SW 1271 (cell line): ENCODE measurements around the gene ZNF148.
A peak's percentile ranks its signal among the peaks of the same experiment; 100 is the strongest.
"Not testable (repeated sequence)": the region's sequence is repeated elsewhere in the genome, so short reads cannot be mapped to it uniquely, and the experiment has no call there.

Experiments used
- DNase-seq, 2 experiments: peaks; one replicate each; lab custom pipeline; 2025; lab: John Stamatoyannopoulos, UW

ZNF148 gene, protein sequence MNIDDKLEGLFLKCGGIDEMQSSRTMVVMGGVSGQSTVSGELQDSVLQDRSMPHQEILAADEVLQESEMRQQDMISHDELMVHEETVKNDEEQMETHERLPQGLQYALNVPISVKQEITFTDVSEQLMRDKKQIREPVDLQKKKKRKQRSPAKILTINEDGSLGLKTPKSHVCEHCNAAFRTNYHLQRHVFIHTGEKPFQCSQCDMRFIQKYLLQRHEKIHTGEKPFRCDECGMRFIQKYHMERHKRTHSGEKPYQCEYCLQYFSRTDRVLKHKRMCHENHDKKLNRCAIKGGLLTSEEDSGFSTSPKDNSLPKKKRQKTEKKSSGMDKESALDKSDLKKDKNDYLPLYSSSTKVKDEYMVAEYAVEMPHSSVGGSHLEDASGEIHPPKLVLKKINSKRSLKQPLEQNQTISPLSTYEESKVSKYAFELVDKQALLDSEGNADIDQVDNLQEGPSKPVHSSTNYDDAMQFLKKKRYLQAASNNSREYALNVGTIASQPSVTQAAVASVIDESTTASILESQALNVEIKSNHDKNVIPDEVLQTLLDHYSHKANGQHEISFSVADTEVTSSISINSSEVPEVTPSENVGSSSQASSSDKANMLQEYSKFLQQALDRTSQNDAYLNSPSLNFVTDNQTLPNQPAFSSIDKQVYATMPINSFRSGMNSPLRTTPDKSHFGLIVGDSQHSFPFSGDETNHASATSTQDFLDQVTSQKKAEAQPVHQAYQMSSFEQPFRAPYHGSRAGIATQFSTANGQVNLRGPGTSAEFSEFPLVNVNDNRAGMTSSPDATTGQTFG

DNA sequence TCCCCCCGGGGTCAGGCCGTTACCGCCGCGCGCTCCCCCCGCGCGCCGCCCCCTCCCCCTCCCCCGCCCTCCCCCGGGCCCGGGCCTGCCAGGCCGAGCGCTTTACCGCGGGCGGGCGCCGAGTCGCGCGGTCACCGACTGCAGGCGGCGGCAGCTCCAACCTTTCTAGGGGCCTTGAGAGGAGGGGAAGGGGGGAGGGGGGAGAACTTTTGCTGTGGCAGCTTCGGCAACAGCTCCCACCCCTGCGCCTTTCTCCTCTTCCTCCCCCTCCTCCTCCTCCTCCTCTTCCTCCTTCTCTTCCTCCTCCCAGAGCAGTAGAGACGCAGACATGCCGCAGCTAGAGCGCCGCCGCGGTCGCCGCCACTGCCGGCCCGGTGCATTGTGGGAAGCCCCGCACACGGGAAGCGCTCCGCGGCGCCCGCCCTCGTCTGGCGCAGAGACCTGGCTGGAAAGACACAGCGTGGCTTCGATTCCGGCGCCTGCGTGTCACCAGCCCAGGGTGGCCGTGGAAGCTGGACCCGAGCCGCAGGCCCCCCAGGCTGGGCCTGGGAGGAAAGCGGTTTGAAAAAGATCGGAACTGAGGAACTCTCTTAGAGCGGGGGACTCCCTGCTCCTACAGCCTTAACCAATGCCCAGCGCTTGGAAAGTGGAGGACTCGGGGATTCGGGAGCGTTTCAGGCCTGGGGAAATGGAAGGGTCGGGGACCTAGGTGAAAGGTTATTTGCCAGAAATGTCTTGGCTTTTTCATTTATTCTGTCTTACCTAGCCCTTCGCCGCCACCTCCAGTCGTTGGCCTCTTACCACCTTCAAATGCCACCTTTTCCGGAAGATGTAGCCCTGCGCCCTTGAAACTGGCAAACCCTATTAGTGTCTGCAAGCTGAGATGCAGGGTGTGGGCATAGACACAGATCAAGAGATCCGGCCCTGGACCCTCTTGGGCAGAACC is at the start of gene ZNF148:
TSS of gene ZNF148 (minus strand) at position 330 of the 946 bp plus-strand sequence. CDS start 61,685 bp downstream, outside the sequence.
- peak; percentile 59 to 80 for DNase-seq

DNA sequence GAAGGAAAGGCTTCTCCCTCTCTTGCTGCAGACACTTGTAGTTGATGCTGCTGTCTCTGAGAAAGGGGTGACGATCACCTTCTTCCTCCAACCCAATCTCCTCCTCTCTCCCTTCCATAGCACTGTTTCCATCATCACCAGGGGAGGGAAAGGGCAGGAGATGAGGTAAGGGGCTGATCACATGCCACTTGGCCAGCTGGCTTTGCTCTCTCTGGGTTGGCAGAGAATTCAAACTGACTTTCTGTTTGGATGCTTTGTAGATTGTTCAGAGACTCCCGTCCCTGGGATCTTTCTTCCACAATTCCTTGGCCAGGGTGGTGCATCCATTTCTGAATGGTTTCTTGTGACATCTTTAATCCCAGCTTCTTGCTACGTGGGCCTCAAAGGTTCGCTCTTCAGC is 43.2 kb upstream of the ZNF148 start:
- no peak for DNase-seq

DNA sequence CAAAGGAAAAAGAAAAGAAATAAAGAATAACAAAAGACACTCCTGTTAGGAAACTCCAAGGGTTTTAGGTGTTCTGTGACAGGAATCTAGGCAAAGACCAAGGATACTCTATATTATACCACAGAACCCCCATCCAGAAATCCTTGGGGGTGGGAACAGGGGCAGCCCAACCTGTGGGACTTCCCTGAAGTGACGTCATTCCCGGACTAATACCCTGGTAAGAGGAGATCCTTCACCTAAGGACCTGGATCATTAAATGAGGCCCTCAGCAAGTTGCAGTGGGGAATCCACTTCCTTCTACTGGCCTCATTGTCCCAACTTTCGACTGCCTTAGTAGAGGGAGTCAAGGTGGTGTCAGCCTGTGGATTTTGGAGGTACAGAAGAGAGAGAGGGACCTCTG is 41.1 kb upstream of the ZNF148 start:
- no peak for DNase-seq

DNA sequence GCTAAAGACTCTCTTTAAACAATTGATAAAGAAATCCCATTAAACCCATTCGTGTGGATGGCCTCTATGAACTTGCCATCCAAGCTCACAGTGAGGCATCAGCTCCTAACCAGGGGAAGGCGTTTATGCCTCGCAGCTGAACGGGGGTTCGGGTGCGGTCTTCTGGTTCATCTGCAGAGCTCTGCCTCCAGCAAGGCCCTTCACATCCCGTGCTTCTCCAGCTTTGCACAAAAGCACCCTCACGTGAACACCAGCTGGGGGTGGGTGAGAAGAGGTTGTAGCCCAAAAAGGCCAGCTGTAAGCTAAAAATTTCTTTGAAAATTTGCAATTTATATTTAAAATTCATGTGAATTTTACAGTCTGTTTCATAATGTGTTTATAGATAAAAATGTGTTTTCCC is 39.5 kb upstream of the ZNF148 start:
- no peak for DNase-seq

DNA sequence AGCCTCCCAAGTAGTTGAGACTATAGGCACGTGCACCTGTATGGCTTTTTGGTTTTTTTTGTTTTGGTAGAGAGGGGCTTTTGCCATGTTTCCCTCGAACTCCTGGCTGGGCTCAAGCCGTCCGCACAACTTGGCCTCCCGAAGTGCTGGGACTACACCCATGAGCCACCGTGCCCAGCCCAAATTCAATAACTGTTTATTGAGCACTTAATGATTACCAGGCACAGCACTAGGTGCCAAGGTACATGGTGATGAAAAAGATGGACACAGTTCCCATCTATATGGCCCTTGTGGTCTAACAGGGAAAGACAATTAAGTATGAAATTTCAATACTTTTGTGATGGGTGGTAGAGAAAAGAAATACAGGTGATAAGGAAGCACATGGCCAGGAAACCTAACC is 35.8 kb upstream of the ZNF148 start:
- DNase-seq: no peak

DNA sequence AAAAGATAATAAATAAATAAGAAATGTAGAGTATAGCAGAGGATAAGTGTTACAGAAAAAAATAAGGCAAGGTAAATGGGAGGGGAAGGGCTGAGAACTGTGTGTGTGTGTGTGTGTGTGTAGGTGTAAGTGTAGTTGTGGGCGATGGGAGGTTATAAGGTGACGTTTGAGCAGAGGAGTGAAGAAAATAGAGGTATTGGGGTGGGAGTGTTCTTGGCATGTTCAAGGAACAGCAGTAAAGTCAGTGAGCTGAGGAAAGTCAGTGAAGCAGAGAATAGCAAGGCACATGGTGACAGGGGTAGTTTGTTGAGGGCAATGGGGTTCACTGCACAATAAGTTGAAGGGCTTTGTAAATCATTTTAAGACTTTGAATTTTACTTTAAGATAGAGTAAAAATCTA is 30.9 kb upstream of the ZNF148 start:
- no peak for DNase-seq

DNA sequence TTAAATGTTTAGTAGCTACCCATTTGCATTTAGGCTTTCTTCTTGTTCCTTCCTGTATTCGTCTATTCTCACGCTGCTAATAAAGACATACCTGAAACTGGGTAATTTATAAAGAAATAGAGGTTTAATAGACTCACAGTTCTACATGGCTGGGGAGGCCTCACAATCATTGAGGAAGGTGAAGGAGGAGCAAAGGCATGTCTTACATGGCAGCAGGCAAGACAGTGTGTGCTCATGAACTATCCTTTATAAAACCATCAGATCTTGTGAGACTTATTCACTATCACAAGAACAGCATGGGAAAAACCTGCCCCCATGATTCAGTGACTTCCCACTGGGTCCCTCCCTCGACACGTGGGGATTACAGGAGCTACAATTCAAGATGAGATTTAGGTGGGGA is 30.4 kb upstream of the ZNF148 start:
- DNase-seq: not testable (repeated sequence)

DNA sequence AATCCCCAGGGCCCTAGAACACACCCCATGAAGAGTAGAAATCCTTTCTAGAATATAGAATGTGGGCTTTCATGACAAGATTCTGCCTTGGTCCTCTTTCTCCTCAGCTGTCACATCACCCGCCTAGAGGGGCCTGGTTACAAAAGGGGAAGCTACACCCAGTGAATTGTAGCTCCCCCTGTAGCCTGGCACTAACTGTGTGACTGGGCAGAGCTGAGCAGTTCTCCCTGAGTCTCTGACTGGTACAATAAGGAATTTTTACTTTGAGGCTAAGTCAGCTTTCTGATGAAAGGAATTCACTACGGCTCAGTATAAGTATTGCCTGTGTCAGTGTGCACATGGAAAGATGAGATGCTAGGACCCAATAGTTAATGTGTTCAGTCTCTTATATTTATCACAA is 28.7 kb upstream of the ZNF148 start:
- DNase-seq: no peak

DNA sequence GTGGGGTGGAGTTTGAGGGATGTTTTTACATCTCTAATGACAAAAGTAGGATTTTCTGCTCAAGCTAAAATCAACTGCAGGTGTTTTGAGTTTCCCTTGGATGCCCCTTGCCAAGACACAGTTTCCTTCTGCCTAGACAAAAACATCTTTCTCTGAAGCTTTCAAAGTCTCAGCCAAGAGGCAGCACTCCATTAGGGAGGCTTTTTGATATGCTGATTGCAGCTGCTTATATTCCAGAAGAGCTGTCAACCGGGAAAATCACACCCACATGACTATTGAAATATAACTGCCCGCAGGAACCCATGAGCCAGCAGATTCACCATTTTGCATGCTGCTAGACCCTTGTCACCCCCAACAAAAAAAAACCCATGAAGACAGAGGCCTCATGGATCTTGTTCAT is 27.5 kb upstream of the ZNF148 start:
- DNase-seq: no peak

DNA sequence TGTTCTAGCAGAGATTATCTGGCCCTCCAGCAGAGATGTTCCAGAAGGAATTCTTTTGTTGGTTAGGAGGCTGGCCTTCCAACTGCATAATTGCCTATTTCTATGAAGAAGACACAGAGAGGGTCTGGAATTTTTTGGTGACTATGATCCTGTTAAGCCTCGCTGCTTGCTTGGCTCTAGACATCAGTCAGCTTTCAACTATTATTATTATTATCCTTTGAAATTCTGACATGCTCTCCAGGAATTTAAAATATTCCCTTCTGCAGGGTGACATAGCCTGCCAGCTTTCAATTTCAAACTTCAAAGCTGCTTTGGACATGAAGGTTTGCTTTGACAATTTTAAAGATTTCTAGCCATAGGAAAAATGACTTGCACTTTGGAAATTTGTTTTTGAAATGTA is 26.3 kb upstream of the ZNF148 start:
- DNase-seq: no peak

DNA sequence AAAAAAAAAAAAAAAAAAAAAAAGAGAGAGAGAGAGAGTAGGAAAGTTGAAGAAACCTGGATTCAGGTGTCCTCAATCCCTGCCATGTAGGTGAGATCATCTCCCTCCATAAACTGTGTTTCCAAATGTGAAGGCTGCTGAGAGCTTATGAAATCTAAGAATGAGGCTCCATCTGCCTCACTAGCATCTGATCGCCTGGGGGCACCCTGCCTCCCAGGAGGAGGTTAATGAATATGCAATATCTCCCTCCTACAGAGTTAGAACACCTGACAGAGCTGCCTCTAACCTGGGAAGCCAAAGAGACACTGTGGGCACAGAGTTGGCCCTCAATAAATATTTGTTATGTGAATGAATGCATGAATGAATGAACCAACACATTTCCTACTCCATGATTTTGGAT is 23.8 kb upstream of the ZNF148 start:
- DNase-seq: no peak

DNA sequence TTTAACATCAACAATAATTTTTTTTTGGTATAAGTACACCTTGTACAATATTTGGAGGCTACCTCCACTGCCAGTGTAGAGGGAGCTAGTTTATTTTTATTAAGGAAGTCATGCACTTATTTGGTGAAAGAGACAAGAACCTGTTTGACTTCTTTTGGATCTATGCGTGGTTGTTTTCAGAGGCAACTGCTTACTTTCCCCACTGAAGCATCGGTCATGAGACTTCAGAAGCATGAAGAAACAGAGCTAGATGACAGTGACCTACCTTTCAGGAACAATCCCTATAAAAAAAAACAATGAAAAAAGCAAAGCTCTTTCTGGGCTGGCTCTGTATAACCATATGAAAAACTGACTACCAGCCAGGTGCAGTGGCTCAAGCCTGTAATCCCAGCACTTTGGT is 20.0 kb upstream of the ZNF148 start:
- DNase-seq: no peak

DNA sequence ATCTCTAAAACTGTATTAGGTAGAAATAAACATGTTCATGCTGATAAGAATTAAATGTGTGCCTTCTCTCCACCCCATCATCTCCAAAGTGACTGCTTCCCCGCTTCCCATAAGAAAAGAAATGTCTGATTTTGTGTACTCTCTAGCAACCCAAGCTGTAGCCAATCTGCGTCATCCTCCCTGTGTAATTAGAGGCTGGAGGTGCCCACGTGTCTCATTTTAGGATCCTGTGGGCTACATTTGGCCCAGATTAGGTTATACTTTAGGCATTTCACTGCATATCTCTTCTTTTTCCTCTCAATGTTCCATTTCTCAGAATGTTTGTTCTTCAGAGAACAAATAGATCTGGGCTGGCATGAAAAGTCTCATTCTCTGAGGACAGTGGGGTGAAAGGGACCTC is 19.3 kb upstream of the ZNF148 start:
- DNase-seq: no peak

DNA sequence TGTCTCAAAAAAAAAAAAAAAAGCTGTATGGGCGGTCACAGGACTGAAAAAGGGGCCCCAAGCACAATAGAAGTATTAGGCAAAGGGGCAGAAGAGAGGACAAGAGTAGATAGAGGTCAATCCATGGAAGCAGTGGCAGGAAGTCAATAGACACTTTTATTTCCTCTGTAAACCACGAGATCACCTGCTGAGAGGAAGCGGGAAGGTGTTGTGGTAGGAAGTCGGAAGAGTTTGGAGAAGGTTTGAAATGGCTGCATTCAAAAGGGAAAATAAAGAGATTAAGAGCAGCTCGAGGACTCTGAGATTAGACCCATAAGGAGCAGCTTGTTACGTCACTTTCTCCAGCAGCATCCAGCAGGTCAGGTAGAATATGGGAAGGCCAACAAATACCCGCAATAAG is 14.2 kb upstream of the ZNF148 start:
- DNase-seq: no peak

DNA sequence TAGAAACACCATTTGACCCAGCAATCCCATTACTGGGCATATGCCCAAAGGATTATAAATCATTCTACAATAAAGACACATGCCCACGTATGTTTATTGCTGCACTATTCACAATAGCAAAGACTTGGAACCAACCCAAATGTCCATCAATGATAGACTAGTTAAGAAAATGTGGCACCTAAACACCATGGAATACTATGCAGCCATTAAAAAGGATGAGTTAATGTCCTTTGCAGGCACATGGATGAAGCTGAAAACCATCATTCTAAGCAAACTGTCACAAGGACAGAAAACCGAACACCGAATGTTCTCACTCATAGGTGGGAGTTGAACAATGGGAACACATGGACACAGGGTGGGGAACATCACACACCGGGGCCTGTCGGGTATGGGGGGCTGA is 13.2 kb upstream of the ZNF148 start:
- not testable (repeated sequence) for DNase-seq

DNA sequence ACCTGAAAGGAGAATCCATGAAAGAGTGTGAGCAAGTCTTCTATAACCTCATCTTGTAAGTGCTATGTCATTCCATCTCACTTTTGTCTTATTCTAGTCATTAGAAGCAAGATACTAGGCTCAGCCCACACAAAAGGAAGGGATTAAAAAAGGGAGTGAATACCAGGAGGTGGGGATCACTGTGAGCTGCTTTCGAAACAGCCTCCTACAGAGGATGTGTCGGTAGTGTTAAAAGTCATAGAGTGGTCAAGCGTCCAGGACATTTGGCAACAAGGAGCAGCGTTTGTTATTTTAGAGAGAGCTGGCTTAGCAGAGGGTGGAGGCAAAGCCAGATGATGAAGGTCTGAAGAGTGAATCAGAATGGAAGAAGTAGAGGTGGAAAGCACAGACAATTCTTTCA is 11.7 kb upstream of the ZNF148 start:
- no peak for DNase-seq

DNA sequence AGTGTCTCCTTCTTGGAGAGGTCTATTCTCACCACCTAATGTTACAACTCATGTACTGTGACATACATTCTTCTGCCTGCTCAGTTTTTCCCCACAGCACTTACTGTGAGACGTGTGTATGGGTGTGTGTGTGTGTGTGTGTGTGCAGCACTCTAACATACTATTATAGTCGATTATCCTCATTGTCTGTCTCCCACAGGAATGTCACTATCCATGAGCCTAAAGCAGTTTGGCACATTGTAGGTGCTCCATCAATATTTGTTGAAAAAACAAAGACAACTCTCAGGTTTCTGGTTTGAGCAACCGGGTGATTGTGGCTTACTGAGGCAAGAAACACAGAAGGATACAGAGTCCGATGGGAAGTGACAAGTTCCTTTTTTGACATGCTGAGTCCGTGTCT is 8.6 kb upstream of the ZNF148 start:
- DNase-seq: no peak

DNA sequence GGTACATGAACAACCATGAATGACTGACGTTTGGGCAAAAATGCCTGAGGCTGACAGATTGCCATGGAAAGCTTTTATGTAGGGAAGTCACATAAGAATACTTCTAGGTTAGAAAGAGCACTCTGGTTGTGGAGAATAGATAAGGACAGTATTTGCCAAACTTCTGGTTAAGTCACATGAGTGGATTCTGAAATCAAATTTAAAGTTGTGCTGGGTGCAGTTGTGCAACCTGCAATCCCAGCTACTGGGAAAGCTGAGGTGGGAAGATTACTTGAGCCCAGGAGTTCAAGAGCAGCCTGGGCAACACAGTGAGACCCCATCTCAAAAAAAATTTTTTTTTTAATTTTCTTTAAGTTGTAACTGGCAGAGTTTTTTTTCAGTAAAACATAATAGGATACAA is 7.2 kb upstream of the ZNF148 start:
- DNase-seq: no peak

DNA sequence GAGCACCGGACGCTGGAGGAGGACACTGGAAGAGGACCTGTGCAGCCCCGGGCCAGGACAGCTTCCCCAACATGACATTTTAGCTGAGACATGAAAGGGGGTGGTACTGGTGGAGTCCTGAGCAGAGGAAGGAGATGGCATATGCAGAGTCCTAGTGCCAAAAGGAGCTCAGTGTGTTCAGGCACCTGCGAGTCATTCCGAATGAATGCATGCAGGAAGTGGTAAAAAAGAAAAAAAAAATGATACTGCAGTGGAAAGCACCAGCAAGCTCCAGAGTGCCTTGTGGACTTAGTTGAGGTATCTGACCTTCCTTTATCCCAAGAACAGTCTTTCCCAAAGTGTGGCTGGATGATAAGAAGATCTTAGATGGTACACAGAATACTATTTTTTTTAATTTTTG is 6.6 kb upstream of the ZNF148 start:
- peak; percentile 31 to 43 for DNase-seq

DNA sequence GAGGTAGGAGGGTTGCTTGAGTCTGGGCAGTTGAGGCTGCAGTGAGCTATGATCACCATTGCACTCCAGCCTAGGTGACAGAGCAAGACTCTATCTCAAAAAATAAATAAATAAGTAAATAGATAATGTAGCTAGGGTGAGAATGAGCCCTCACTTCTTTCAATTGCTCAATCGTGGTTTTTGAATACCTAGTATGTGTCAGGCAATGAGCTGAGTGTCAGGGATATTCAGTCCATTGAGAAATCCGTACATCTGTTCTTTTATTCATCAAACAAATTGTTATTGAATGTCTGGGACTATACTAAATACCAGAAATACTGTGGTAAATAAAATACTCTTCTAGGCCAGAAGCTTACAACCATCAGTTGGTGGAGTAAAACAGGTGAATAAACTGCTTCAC is 6.2 kb upstream of the ZNF148 start:
- no peak for DNase-seq

DNA sequence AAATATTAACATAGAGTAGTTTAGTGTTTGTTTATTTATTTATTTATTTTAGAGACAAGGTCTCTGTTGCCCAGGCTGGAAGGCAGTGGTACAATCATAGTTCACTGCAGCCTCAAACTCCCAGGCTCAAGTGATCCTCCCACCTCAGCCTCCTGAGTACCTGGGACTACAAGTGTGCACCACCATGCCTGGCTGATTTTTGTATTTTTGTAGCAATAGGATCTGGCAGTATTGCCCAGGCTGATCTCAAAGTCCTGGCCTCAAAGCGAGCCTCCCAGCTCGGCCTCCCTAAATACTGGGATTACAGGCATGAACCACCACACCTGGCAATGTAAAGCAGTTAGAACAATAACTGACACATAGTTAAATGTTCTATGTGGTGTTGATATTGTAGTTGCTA is 4.4 kb upstream of the ZNF148 start:
- DNase-seq: no peak

DNA sequence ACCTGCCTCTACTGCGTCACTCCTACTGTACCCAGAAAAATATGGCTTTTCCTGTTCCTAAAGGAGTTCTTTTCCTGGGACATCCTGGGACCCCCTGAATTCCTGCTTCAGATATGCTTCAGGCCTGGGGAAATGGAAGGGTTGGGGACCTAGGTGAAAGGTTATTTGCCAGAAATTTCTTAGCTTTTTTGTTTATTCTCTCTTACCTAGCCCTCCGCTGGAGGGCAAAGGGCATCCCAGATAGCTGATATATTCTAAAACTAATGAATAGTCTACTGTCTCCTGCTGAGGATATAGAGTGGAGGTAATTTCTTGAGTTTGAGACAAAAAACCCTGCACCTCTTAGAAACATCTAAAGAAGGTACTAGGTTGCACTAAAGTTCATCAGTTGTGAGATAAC is 3.6 kb upstream of the ZNF148 start:
- no peak for DNase-seq
